Measurements from ENCODE around the gene UGT1A6.
"Not testable (repeated sequence)": the region's sequence is repeated elsewhere in the genome, so short reads cannot be mapped to it uniquely, and the experiment has no call there.

UGT1A6 gene

DNA sequence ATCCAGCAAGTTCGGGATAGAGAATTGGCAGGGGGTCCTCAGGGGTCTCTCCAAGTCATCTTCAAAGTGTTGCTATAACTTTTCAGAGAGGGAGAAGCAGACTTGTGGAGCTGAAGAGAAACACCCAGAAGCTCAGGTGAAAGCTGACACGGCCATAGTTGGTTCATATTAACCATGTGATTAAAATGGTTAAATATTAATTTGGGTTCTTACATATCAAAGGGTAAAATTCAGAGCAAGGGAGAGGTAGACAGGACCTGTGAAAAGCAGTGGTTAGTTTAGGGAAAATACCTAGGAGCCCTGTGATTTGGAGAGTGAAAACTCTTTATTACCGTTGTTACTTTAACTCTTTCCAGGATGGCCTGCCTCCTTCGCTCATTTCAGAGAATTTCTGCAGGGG is at the start of gene UGT1A6:
Gene UGT1A6, plus strand, starts transcription at position 243 of the 400 bp plus-strand sequence. Its CDS starts 115 bp downstream, at position 358.
- no peak for DNase-seq (ENCODE audit: low read depth in 2 of 2)

DNA sequence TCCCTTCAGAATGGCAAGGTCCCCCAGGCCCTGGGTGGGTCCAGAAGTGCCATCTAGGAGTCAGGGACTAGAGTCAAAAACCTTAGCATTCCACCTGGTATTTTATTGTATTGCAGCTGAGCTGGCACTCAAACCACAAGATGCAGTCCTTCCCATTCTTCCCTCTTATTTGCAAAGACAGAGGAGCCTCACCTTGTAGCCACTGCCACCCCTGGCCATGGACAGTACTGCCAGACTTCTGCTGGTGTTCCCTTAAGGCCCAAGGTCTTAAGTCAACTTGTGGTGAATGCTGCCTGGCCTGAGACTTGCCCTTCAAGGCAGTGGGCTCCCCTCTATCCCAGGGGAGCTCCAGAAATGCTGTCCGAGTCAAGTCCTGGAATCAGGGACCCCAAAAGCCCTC is 49.6 kb upstream of the UGT1A6 start:
- no peak for DNase-seq (ENCODE audit: low read depth in 2 of 2)

GRCh38 chr2:233646033-233646432 is 46.7 kb upstream of the UGT1A6 start:
- DNase-seq (ENCODE audit: low read depth in 2 of 2), result not testable (repeated sequence)

GRCh38 chr2:233650981-233651380 is 41.7 kb upstream of the UGT1A6 start:
- DNase-seq (ENCODE audit: low read depth in 2 of 2), result no peak

GRCh38 chr2:233651430-233651829 is 41.3 kb upstream of the UGT1A6 start:
- DNase-seq (ENCODE audit: low read depth in 2 of 2), result no peak

DNA sequence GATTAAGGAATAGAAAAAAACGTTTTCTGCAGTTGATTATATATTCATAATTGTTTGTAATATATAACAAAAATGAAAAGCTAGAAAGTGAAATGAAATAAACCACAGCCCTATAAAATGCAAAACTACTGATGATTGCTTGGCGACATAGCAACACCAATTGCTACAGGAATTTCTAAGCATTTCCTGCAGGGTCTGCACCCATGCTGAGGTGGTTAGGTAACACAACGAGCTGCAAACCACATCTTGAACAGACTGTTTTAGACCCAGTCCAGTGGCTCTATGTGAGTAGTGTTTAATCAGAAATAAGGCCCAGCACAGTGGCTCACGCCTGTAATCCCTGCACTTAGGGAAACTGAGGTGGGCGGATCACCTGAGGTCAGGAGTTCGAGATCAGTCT is 38.2 kb upstream of the UGT1A6 start:
- no peak for DNase-seq (ENCODE audit: low read depth in 2 of 2)

DNA sequence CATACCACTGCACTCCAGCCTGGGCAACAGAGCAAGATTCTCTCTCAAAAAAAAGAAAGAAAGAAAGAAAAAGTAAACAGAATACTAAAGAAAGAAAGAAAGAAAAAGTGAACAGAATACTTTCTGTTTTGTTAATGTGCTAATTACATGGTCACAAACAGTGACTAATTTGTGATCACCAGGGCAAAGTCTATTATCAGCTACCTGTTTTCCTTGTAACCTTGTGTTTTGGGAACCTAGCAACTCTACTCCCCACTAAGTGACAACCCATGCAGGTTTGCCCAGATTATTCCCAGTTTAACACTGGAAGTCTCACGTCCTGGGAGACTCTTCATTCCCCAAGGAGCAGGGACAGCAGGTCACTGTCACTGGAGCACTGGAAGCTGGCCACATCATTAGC is 37.6 kb upstream of the UGT1A6 start:
- no peak for DNase-seq (ENCODE audit: low read depth in 2 of 2)

DNA sequence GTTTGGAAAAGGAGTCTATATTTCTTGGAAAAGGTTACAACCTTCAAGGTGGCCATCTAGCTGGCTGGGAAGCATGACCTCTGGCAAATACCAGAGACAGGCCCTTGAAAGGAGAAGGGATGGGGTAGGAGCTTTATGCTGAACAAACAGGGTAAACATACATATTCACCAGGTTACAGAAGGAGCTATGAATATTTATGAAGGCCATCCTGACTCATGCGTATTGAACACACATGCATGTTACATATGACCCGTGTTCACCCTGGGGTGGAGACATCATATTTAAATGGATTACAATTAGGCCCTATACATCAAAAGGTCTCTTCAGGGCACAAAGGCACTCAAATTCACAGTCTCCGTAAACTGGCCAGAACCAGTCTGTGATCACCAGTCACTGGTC is 36.7 kb upstream of the UGT1A6 start:
- not testable (repeated sequence) for DNase-seq (ENCODE audit: low read depth in 2 of 2)

DNA sequence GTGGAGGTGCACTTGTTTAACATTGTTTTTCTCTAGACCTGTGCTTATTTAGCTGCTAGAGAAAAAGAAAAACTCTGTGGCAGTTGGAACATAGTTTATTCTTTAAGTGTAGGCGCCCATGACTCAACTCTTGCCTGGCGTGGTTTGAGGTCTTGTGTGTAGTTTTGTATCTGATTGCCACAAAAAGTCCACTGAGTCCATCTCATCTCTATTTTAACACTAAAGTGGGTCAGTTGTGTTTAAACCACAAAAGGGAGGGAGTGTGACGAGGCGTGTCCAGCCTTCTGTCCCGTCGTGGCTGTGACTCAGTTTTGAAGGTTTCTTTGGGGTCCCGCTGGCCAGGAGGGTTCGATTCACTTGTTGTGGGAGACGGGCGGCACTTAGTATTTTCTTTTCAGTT is 36.2 kb upstream of the UGT1A6 start:
- DNase-seq (ENCODE audit: low read depth in 2 of 2), result no peak

- no peak for DNase-seq (ENCODE audit: low read depth in 2 of 2)
Observed at GRCh38 chr2:233658610-233659009, 34.1 kb upstream of the UGT1A6 start.

- no peak for DNase-seq (ENCODE audit: low read depth in 2 of 2)
Observed at GRCh38 chr2:233663911-233664310, 28.8 kb upstream of the UGT1A6 start.

GRCh38 chr2:233668605-233669260 is 24.0 kb upstream of the UGT1A6 start:
- no peak for DNase-seq (ENCODE audit: low read depth in 2 of 2)

- DNase-seq (ENCODE audit: low read depth in 2 of 2), result no peak
Observed at GRCh38 chr2:233671290-233672161, 21.2 kb upstream of the UGT1A6 start, which contains the start of gene UGT1A9. Gene UGT1A9, plus strand, starts transcription at chr2:233671898. Its CDS starts 37 bp downstream, at chr2:233671935.

DNA sequence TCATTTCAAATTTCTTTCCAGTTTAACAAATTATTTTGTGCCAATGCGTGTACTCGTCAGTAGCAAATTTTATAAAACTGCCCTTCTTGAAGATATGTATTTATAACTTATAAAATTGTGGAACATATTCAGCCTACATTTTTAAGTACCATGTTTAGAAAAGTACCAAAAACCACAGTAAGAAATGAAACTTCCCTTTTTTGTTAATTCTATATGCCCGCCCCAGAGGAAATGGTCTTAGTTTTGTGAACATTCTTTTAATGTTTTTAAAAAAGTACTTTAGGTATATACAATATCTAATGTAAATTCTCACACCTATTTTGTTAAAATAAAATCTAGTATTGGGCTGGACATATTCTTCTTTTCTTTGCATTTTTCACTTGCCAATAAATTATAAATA is 19.8 kb upstream of the UGT1A6 start:
- no peak for DNase-seq (ENCODE audit: low read depth in 2 of 2)

- no peak for DNase-seq (ENCODE audit: low read depth in 2 of 2)
Observed at GRCh38 chr2:233673896-233674295, 18.8 kb upstream of the UGT1A6 start.

DNA sequence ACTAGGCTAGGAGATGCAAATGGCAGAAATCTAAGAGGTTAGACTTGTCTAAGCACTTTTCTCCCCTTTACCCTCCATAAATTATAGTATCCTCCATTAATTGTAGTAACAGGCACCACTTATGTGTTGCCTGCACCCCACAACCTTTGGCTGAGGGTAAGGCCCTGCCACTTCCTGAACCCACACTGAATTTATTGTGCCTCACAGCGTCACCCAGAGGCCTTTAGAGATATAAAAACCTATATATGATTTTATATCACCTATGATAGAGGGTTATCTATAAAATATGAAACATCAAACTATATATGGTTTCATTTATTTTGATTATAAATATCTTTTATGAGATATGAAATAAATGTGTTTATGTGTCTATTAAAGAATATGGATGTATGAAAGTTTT is 18.4 kb upstream of the UGT1A6 start:
- no peak for DNase-seq (ENCODE audit: low read depth in 2 of 2)

GRCh38 chr2:233674995-233675394 is 17.7 kb upstream of the UGT1A6 start:
- DNase-seq (ENCODE audit: low read depth in 2 of 2), result no peak

DNA sequence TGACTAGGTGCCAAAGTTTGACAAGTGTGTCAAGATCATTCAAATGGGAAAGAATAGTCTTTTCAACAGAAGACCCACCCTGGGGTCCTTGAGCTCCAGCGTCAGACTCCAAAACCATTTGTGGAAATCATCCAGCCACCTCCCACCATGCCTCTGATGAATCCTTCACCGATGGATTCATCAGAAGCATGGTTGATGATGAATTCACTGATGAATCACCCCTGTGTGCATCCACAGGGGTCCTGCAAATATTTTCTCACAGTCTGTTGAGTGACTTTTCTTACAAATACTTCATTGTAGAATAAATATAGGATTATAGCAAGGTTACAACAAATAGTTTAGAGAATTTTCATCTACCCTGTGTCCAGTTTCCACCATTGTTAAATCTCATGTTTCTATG is 16.6 kb upstream of the UGT1A6 start:
- DNase-seq (ENCODE audit: low read depth in 2 of 2), result no peak

DNA sequence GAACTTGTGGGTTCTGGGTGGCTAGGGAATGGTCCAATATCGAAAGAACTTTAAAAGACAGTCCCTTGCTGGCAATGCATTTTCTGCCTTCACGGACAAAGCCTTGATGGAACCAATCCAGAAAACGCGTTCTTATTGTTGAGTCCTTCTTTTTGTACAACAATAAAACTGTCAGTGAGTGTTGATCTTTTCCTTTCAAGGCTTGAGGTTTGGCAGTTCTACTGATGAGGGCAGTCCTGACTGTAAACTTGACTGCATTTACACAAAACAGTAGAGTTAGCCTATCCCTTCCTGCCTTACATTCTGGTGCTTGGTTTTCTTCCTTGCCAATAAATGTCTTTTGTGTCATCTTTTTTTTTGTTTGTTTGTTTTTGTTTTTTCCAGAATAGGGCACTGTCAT is 13.5 kb upstream of the UGT1A6 start:
- no peak for DNase-seq (ENCODE audit: low read depth in 2 of 2)

GRCh38 chr2:233680361-233681045 is 12.2 kb upstream of the UGT1A6 start:
- DNase-seq (ENCODE audit: low read depth in 2 of 2), result no peak

GRCh38 chr2:233681521-233682099 is 11.1 kb upstream of the UGT1A6 start, which contains the start of gene UGT1A7:
Gene UGT1A7, plus strand, starts transcription at chr2:233681901. Its CDS starts 37 bp downstream, at chr2:233681938.
- DNase-seq (ENCODE audit: low read depth in 2 of 2), result no peak

- no peak for DNase-seq (ENCODE audit: low read depth in 2 of 2)
Observed at GRCh38 chr2:233684640-233685039, 8.1 kb upstream of the UGT1A6 start.

Measured in stimulated activated CD8-positive, alpha-beta memory T cell treated with anti-CD3 and anti-CD28 coated beads, Interleukin-15, amount 100 ng/mL, for 4 hours (primary cell).